ENCODE results near the gene CACNA1A.

CACNA1A gene

GRCh38 chr19:13492128-13492527 is 14.2 kb downstream of the CACNA1A start (continued):
- TF ChIP-seq KLF9 (tag by site-specific recombination; IDR thresholded peaks at IDR 0.05; ENCODE audit: low read depth) = no peak
- TF ChIP-seq ZNF626 (tag by site-specific recombination; IDR thresholded peaks at IDR 0.05) = no peak
- TF ChIP-seq ZBTB26 (tag by site-specific recombination; optimal IDR thresholded peaks at IDR 0.05) = no peak
- TF ChIP-seq ZSCAN30 (tag by site-specific recombination; IDR thresholded peaks at IDR 0.05) = no peak
- TF ChIP-seq ZNF677 (tag by site-specific recombination; IDR thresholded peaks at IDR 0.05) = no peak
- TF ChIP-seq ZNF747 (tag by site-specific recombination; IDR thresholded peaks at IDR 0.05) = no peak
- TF ChIP-seq ZNF660 (tag by site-specific recombination; IDR thresholded peaks at IDR 0.05) = no peak

GRCh38 chr19:13487985-13488384 is 18.3 kb downstream of the CACNA1A start:
- Histone ChIP-seq H3K4me1 (ENCODE audit: control insufficient read depth, insufficient read depth, low read length) (no peaks in the 10 kb centered on the region), H3K27ac (ENCODE audit: extremely low read depth, low read depth, low read length) (no peak overlapping the region), H3K9me3 (ENCODE audit: control insufficient read depth, insufficient read depth, low read depth, low read length) (no peaks in the 10 kb centered on the region), H3K36me3 (ENCODE audit: control insufficient read depth in 2 of 2, insufficient read depth in 1 of 2, low read length in 2 of 2) (no peaks in the 10 kb centered on the region), H3K4me3 (ENCODE audit: low read depth, low read length) (no peak overlapping the region)
- ChIA-PET POLR2A (interaction anchor here (0.6 kb wide), 1 partner anchor 29 kb away, joined by 3 read pairs; no protein-coding TSS in a partner anchor), CTCF (no interaction called here)
- TF ChIP-seq ZNF391 (tag by site-specific recombination; IDR thresholded peaks at IDR 0.05; ENCODE audit: borderline replicate concordance, low read depth) = no peak
- no peak for TF ChIP-seq ZNF513 (tag by site-specific recombination; IDR thresholded peaks at IDR 0.05)
- no peak for TF ChIP-seq ZNF561 (tag by site-specific recombination; IDR thresholded peaks at IDR 0.05; ENCODE audit: borderline replicate concordance)
- no peak for TF ChIP-seq SP7 (tag by site-specific recombination; IDR thresholded peaks at IDR 0.05)
- no peak for TF ChIP-seq ZNF280C (tag by site-specific recombination; IDR thresholded peaks at IDR 0.05)
- TF ChIP-seq ZNF549 (tag by site-specific recombination; IDR thresholded peaks at IDR 0.05) = no peak
- TF ChIP-seq PRDM6 (tag by site-specific recombination; IDR thresholded peaks at IDR 0.05) = no peak
- no peak for TF ChIP-seq ZNF140 (tag by site-specific recombination; IDR thresholded peaks at IDR 0.05)
- TF ChIP-seq ZNF2 (tag by site-specific recombination; IDR thresholded peaks at IDR 0.05) = no peak
- no peak for TF ChIP-seq ZNF426 (tag by site-specific recombination; IDR thresholded peaks at IDR 0.05)
- TF ChIP-seq ZNF621 (tag by site-specific recombination; IDR thresholded peaks at IDR 0.05) = no peak

- ChIA-PET POLR2A (no interaction called here), CTCF (no interaction called here)
- no peak overlapping the region for H3K4me3 ChIP-seq (ENCODE audit: low read depth, low read length)
- H3K9me3 ChIP-seq (ENCODE audit: control insufficient read depth, insufficient read depth, low read depth, low read length) = no peaks in the 10 kb centered on the region
- H3K27ac ChIP-seq (ENCODE audit: extremely low read depth, low read depth, low read length) = no peak overlapping the region
- H3K4me1 ChIP-seq (ENCODE audit: control insufficient read depth, insufficient read depth, low read length) = no peaks in the 10 kb centered on the region
- no peaks in the 10 kb centered on the region for H3K36me3 ChIP-seq (ENCODE audit: control insufficient read depth in 2 of 2, insufficient read depth in 1 of 2, low read length in 2 of 2)
- TF ChIP-seq ZNF138 (tag by site-specific recombination; IDR thresholded peaks at IDR 0.05; ENCODE audit: borderline replicate concordance) (no peak), ZNF777 (tag by site-specific recombination; IDR thresholded peaks at IDR 0.05; ENCODE audit: borderline replicate concordance) (no peak), TRIM28 (IDR thresholded peaks at IDR 0.05; ENCODE audit: borderline replicate concordance, low read length) (no peak), SCRT1 (tag by site-specific recombination; IDR thresholded peaks at IDR 0.05; ENCODE audit: borderline replicate concordance) (no peak), ZNF26 (tag by site-specific recombination; IDR thresholded peaks at IDR 0.05) (no peak), ZSCAN4 (tag by site-specific recombination; IDR thresholded peaks at IDR 0.05) (no peak), ZNF335 (tag by site-specific recombination; conservative IDR thresholded peaks at IDR 0.05) (no peak), ZNF2 (tag by site-specific recombination; IDR thresholded peaks at IDR 0.05) (no peak), OVOL3 (tag by site-specific recombination; IDR thresholded peaks at IDR 0.05) (no peak)
These were observed 22.1 kb downstream of the CACNA1A start for GRCh38 chr19:13484166-13484565.

All from HEK293 (cell line).